ENCODE measurements around the gene CXCL6.

CXCL6 gene

GRCh38 chr4:73864365-73864764, 27.9 kb downstream of the CXCL6 start:
- H3K79me2 ChIP-seq (ENCODE audit: control insufficient read depth, insufficient read depth, low read length): no peaks in the 10 kb centered on the region
- H3K23ac ChIP-seq (ENCODE audit: low read length): no peak overlapping the region
- no peak overlapping the region for H3K9ac ChIP-seq (ENCODE audit: low read length)
- no CpG with 5 or more reads among the region's 2 CpGs for WGBS (ENCODE audit: extremely low coverage, insufficient coverage, low lambda C conversion rate)
- H3K4ac ChIP-seq (ENCODE audit: low read depth, low read length): no peak overlapping the region
- no peak overlapping the region for H2BK5ac ChIP-seq (ENCODE audit: low read length)
- no peak overlapping the region for H2BK120ac ChIP-seq (ENCODE audit: low read depth, low read length)
- H3K27me3 ChIP-seq (ENCODE audit: insufficient read depth, low read length, poor library complexity): no peaks in the 10 kb centered on the region
- no peak overlapping the region for H3K56ac ChIP-seq (ENCODE audit: low read length)
- no peaks in the 10 kb centered on the region for H3K4me1 ChIP-seq (ENCODE audit: control insufficient read depth, low read depth, low read length)
- H3K79me1 ChIP-seq (ENCODE audit: low read length): no peaks in the 10 kb centered on the region
- no peak overlapping the region for H3K4me2 ChIP-seq (ENCODE audit: low read length)
- H4K8ac ChIP-seq (ENCODE audit: low read depth, low read length): no peak overlapping the region
- no peak overlapping the region for H3K4me3 ChIP-seq (ENCODE audit: low read length)
- peak; percentile 59 for DNase-seq
- H4K5ac ChIP-seq (ENCODE audit: low read length): no peak overlapping the region
- no peak overlapping the region for H2BK15ac ChIP-seq (replicated peaks; ENCODE audit: low read depth)
- no peaks in the 10 kb centered on the region for H3K36me3 ChIP-seq (ENCODE audit: control insufficient read depth, insufficient read depth, low read length)
- no peak overlapping the region for H2AK5ac ChIP-seq (ENCODE audit: low read length)
- no peak overlapping the region for H3K18ac ChIP-seq (ENCODE audit: low read length)
- H3K27ac ChIP-seq (ENCODE audit: low read depth, low read length): no peak overlapping the region

- Histone ChIP-seq H3K56ac (ENCODE audit: low read length) (no peak overlapping the region), H3K4me2 (ENCODE audit: low read length) (no peak overlapping the region), H3K27ac (ENCODE audit: low read depth, low read length) (no peak overlapping the region), H3K4me1 (ENCODE audit: control insufficient read depth, low read depth, low read length) (no peaks in the 10 kb centered on the region), H3K9ac (ENCODE audit: low read length) (no peak overlapping the region), H3K27me3 (ENCODE audit: insufficient read depth, low read length, poor library complexity) (no peaks in the 10 kb centered on the region), H2BK5ac (ENCODE audit: low read length) (no peak overlapping the region), H3K23ac (ENCODE audit: low read length) (no peak overlapping the region), H3K36me3 (ENCODE audit: control insufficient read depth, insufficient read depth, low read length) (no peaks in the 10 kb centered on the region), H2AK5ac (ENCODE audit: low read length) (no peak overlapping the region), H3K4me3 (ENCODE audit: low read length) (no peak overlapping the region), H3K79me2 (ENCODE audit: control insufficient read depth, insufficient read depth, low read length) (no peaks in the 10 kb centered on the region), H4K5ac (ENCODE audit: low read length) (no peak overlapping the region), H2BK120ac (ENCODE audit: low read depth, low read length) (no peak overlapping the region), H2BK15ac (replicated peaks; ENCODE audit: low read depth) (no peak overlapping the region), H3K18ac (ENCODE audit: low read length) (no peak overlapping the region), H4K8ac (ENCODE audit: low read depth, low read length) (no peak overlapping the region), H3K4ac (ENCODE audit: low read depth, low read length) (no peak overlapping the region), H3K79me1 (ENCODE audit: low read length) (no peaks in the 10 kb centered on the region)
- WGBS (ENCODE audit: extremely low coverage, insufficient coverage, low lambda C conversion rate): no CpG with 5 or more reads among the region's 8 CpGs
- DNase-seq: no peak
Observed at GRCh38 chr4:73864961-73865360, 28.5 kb downstream of the CXCL6 start.

- no peak for DNase-seq
- no peak overlapping the region for H2AK5ac ChIP-seq (ENCODE audit: low read length)
- no peak overlapping the region for H2BK120ac ChIP-seq (ENCODE audit: low read depth, low read length)
- H3K79me2 ChIP-seq (ENCODE audit: control insufficient read depth, insufficient read depth, low read length): no peaks in the 10 kb centered on the region
- H3K4ac ChIP-seq (ENCODE audit: low read depth, low read length): no peak overlapping the region
- H3K36me3 ChIP-seq (ENCODE audit: control insufficient read depth, insufficient read depth, low read length): no peaks in the 10 kb centered on the region
- no peak overlapping the region for H4K8ac ChIP-seq (ENCODE audit: low read depth, low read length)
- no peaks in the 10 kb centered on the region for H3K4me1 ChIP-seq (ENCODE audit: control insufficient read depth, low read depth, low read length)
- H3K56ac ChIP-seq (ENCODE audit: low read length): no peak overlapping the region
- no peak overlapping the region for H2BK15ac ChIP-seq (replicated peaks; ENCODE audit: low read depth)
- WGBS (ENCODE audit: extremely low coverage, insufficient coverage, low lambda C conversion rate): no CpG with 5 or more reads among the region's 5 CpGs
- no peak overlapping the region for H3K18ac ChIP-seq (ENCODE audit: low read length)
- no peak overlapping the region for H3K4me3 ChIP-seq (ENCODE audit: low read length)
- no peak overlapping the region for H2BK5ac ChIP-seq (ENCODE audit: low read length)
- H3K4me2 ChIP-seq (ENCODE audit: low read length): no peak overlapping the region
- no peak overlapping the region for H4K5ac ChIP-seq (ENCODE audit: low read length)
- H3K9ac ChIP-seq (ENCODE audit: low read length): no peak overlapping the region
- H3K27me3 ChIP-seq (ENCODE audit: insufficient read depth, low read length, poor library complexity): no peaks in the 10 kb centered on the region
- no peaks in the 10 kb centered on the region for H3K79me1 ChIP-seq (ENCODE audit: low read length)
- H3K27ac ChIP-seq (ENCODE audit: low read depth, low read length): no peak overlapping the region
- no peak overlapping the region for H3K23ac ChIP-seq (ENCODE audit: low read length)
Observed at GRCh38 chr4:73865431-73866096, 29.1 kb downstream of the CXCL6 start.

- no peaks in the 10 kb centered on the region for H3K36me3 ChIP-seq (ENCODE audit: control insufficient read depth, insufficient read depth, low read length)
- H2BK15ac ChIP-seq (replicated peaks; ENCODE audit: low read depth): no peak overlapping the region
- no peak overlapping the region for H3K9ac ChIP-seq (ENCODE audit: low read length)
- H3K79me1 ChIP-seq (ENCODE audit: low read length): no peaks in the 10 kb centered on the region
- H2BK120ac ChIP-seq (ENCODE audit: low read depth, low read length): no peak overlapping the region
- H2AK5ac ChIP-seq (ENCODE audit: low read length): no peak overlapping the region
- DNase-seq: no peak
- H4K8ac ChIP-seq (ENCODE audit: low read depth, low read length): no peak overlapping the region
- H3K79me2 ChIP-seq (ENCODE audit: control insufficient read depth, insufficient read depth, low read length): no peaks in the 10 kb centered on the region
- no CpG with 5 or more reads among the region's 2 CpGs for WGBS (ENCODE audit: extremely low coverage, insufficient coverage, low lambda C conversion rate)
- H3K27me3 ChIP-seq (ENCODE audit: insufficient read depth, low read length, poor library complexity): no peaks in the 10 kb centered on the region
- H3K23ac ChIP-seq (ENCODE audit: low read length): no peak overlapping the region
- H4K5ac ChIP-seq (ENCODE audit: low read length): no peak overlapping the region
- no peak overlapping the region for H3K4me2 ChIP-seq (ENCODE audit: low read length)
- H3K56ac ChIP-seq (ENCODE audit: low read length): no peak overlapping the region
- H3K4me3 ChIP-seq (ENCODE audit: low read length): no peak overlapping the region
- H3K27ac ChIP-seq (ENCODE audit: low read depth, low read length): no peak overlapping the region
- H3K4ac ChIP-seq (ENCODE audit: low read depth, low read length): no peak overlapping the region
- no peak overlapping the region for H3K18ac ChIP-seq (ENCODE audit: low read length)
- H3K4me1 ChIP-seq (ENCODE audit: control insufficient read depth, low read depth, low read length): no peaks in the 10 kb centered on the region
- no peak overlapping the region for H2BK5ac ChIP-seq (ENCODE audit: low read length)
Observed at GRCh38 chr4:73866246-73866645, 29.8 kb downstream of the CXCL6 start.

- no CpG with 5 or more reads among the region's 3 CpGs for WGBS (ENCODE audit: extremely low coverage, insufficient coverage, low lambda C conversion rate)
Observed at GRCh38 chr4:73867783-73868182, 31.3 kb downstream of the CXCL6 start.

More at GRCh38 chr4:73867783-73868182, 31.3 kb downstream of the CXCL6 start:
- no peak overlapping the region for H3K4ac ChIP-seq (ENCODE audit: low read depth, low read length)
- H2BK5ac ChIP-seq (ENCODE audit: low read length): no peak overlapping the region
- H2BK15ac ChIP-seq (replicated peaks; ENCODE audit: low read depth): no peak overlapping the region
- H3K9ac ChIP-seq (ENCODE audit: low read length): no peak overlapping the region
- peak; percentile 59 for DNase-seq
- no peak overlapping the region for H3K27ac ChIP-seq (ENCODE audit: low read depth, low read length)
- no peak overlapping the region for H3K18ac ChIP-seq (ENCODE audit: low read length)
- no peak overlapping the region for H4K5ac ChIP-seq (ENCODE audit: low read length)
- no peaks in the 10 kb centered on the region for H3K36me3 ChIP-seq (ENCODE audit: control insufficient read depth, insufficient read depth, low read length)
- H2BK120ac ChIP-seq (ENCODE audit: low read depth, low read length): no peak overlapping the region
- H3K23ac ChIP-seq (ENCODE audit: low read length): no peak overlapping the region
- no peak overlapping the region for H2AK5ac ChIP-seq (ENCODE audit: low read length)
- H3K56ac ChIP-seq (ENCODE audit: low read length): no peak overlapping the region
- peaks cover 1% of the 10 kb centered on the region for H3K4me1 ChIP-seq (ENCODE audit: control insufficient read depth, low read depth, low read length)
- no peak overlapping the region for H3K4me3 ChIP-seq (ENCODE audit: low read length)
- no peak overlapping the region for H3K4me2 ChIP-seq (ENCODE audit: low read length)
- no peaks in the 10 kb centered on the region for H3K79me1 ChIP-seq (ENCODE audit: low read length)
- H3K79me2 ChIP-seq (ENCODE audit: control insufficient read depth, insufficient read depth, low read length): no peaks in the 10 kb centered on the region
- no peaks in the 10 kb centered on the region for H3K27me3 ChIP-seq (ENCODE audit: insufficient read depth, low read length, poor library complexity)
- no peak overlapping the region for H4K8ac ChIP-seq (ENCODE audit: low read depth, low read length)

Data from mesendoderm (in vitro differentiated cells).